GM23248 (cell line): Measurements from ENCODE around the gene ZER1.

Experiments
- EZH2 ChIP-seq: fragments of 200-600 bp; sonication (generic); IDR thresholded peaks from 2 replicates; pipeline ENCODE4 v1.6.1; 2018; ENCODE audit warnings: antibody characterized with exemption, mild to moderate bottlenecking; ENCODE audit not compliant: insufficient read depth, poor library complexity, severe bottlenecking
- EZH2phosphoT487 ChIP-seq: fragments of 200-600 bp; sonication (generic); IDR thresholded peaks from 2 replicates; pipeline ENCODE4 v1.6.1; 2018; ENCODE audit warnings: antibody characterized with exemption, moderate library complexity, mild to moderate bottlenecking, low read depth; ENCODE audit not compliant: insufficient read depth

- TF ChIP-seq EZH2phosphoT487 (no peak), EZH2 (no peak)
These were observed 3.1 kb downstream of the ZER1 start for GRCh38 chr9:128768606-128769005.
